HG02763 (cell line): ENCODE data around the gene SLX4IP.

Experiments used
- ATAC-seq: cut with Tn5 transposase; IDR thresholded peaks from one replicate; pipeline ENCODE4 v1.9.1; 2021; ENCODE audit warnings: mild to moderate bottlenecking, moderate library complexity; ENCODE audit not compliant: unreplicated experiment

Gene SLX4IP

DNA sequence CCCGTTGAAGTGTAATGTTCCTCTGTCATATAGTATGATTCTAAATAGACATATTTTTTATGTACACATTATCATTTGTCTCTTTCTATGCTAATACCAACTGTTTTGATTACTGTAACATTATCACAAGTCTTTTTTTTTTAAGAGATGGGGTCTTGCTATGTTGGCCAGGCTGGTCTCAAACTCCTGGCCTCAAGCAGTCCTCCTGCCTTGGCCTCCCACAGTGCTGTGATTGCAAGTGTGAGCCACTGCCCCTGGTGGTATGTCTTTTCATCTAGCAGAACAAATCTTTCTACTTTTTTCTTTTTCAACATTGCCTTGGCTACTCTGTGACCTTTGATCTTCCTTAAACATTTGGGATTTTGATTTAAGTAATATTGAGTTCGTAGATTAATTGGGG lies 57.7 kb downstream of the SLX4IP start:
- ATAC-seq, result no peak

DNA sequence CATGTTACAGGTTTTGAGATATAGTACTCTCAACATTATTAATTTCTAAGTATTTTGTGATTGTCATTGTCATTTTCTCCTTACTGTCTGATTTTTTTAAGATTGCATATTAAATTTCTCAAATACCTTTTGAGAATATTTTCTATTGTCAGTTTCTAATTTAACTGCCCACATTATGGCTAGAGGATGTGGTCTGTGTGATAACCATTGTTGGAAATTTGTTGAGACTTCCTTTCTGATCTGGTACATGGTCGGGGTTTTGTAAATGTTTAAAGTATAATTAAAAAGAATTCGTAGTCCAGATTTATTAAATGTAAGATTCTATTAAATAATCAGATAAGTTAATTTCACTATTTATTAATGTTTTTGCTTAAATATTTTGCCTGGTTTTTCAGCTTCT lies 60.1 kb downstream of the SLX4IP start:
- no peak for ATAC-seq

DNA sequence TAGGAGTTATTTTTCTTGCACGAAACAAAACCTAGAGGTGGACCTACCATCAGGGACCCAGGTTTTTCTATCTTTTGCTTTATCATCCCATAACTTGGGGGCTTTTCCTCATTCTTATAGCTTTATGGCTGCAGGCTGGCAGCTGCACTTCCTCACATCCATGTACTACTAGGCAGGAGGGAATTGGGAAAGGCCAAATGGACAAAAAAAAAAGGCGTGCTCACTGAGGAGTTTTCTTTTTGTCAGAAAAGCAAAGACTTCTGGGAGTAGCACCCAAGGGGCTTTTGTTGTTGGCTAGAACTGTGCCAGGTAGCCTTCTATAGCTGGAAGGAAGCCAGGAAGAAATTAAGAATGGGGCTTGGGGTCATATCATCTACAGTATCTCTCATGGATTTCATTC lies 61.4 kb downstream of the SLX4IP start:
- no peak for ATAC-seq

DNA sequence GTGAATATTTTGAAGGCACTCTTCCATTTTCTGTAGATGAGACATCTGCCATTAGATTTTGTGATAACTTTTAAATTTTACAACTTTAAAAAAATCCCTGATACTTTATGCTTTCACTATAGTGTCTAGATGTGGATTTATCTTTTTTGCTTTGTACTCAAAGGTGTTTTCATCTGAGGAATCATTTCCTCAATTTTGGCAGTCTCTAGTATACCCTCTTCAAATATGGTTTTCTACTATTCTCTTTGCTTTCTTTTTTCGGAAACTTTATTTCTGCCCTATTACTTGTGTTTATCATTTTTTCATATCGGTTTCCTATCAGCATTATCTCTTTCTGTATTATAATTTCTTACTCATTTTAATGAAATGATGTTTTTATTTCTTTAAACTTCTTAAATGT lies 62.2 kb downstream of the SLX4IP start:
- no peak for ATAC-seq

DNA sequence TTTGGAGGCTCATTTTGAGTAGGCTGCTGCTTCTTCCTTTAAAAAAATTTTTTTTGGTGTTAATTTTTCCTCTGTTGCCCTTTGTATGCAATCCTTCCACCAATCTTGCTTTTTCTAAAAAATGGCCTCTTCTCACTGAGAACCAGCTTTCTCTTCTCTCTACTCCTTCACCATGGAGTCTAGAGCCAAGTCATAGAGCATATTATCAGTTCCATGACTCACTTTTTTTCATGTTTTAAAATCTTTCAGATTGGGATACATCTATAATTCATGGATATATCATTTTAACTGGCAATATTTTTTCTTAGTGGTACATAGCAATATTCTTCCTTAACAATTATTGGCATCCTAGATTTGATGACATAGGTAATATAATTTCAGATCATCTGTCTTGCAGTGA lies 62.7 kb downstream of the SLX4IP start:
- no peak for ATAC-seq

DNA sequence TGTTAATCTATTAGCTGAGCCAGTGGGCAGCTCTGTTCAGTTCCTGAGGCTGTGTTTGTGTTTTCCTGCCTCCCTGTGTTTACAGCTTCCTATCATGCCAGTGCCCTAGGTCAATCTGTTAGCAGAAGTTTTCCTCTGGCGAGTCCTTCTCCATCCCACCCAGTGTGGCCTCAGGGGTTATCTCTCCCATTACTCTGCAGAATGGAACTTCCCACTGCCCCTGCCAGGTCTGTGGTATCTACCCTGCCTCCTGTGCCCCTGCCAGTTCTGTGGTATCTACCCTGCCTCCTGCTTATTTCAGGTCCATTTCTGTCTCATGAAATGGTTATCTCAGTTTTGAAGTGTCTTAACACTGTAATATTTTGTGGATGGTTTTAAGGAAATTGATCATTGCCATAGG lies 63.1 kb downstream of the SLX4IP start:
- no peak for ATAC-seq

DNA sequence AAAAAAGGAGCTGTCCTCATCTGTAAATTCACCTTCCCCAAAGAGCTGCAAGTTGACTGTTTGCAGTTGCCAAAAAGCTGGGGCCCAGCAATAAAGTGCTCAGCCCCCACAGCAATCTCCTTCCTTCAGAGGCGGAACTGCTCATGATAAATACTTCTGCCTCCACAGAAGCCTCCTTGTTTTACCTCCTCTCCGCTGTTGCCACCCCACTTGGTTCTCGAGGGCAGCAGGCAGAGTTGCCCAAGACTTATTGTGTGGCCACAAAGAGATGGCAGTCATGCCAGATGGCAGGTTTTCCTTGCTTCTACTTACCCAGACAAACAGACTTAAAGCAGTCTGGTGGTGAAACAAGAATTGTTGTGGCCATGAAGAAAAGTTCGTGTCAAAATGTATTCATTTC lies 66.3 kb downstream of the SLX4IP start:
- ATAC-seq, result no peak

DNA sequence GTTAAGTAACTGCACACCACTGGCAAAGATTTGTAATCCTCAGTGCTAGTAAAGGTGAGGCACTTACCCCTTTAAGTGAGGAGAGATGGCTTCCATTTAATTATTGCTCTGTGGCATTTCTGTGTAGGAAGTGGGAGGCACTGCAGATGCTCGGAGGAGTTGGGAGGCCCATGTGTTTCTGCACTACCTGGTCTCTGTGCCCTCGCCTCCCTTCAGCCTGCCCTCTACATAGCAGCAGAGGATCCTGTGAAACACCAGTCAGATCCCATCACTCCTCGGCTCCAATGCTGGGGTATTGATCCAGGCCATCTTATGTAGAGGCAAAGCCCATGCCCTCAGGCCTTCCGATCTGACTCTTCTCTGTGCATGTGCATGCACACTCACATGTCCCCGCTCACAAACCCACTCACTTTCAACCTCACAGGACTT lies 67.0 kb downstream of the SLX4IP start:
- no peak for ATAC-seq

DNA sequence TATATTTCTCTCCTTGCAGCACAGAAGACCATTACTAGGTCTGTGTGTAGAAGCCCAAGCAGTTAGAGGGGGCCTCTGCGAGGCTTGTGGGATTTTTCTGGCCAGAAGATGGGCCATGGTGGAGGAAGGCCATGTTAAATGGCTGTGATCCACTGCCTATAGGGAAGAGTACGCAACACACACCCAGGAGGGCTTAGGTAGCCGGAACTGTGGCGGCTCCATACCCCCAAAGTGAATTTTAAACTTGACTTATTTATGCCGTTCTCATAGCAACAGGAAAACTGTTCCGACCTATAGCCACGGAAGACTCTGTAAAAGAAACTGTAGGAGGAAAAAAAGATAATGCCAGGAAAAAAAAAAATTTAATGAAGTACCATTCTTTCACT lies 69.5 kb downstream of the SLX4IP start:
- ATAC-seq, result no peak

DNA sequence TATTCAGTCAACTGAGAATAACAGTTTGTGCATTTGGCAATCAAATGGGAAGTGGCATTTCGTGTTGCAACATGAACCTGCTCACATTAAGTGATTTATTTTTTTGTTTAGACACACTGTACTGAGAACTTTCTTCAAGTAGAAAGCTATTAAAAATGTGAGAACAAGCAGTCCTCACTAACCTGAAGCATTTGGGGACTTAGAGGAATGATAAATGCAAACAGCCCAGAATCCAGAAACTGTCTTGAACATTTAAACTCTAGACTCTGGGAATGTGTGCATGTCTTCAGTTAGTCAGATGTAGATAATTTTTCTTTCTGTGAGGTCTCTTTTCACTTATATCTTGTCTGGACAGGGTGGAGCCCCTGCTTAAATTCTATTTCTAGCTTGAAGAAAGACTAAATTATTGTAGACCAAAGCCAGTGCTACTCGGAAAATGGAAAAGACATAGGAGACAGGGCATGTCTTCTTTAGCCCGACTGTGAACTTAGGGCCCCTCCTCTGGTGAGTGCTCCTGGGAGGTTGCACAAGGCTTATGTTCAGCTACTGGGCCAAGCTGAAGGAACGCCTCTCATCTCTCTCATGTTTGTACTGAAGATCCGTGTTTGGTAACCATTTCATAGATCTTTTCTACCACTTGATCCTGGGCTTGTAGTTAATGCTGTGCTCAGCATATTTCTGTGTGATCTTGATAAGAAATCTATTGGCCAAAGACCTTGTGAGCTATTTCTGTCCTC lies 70.1 kb downstream of the SLX4IP start:
- no peak for ATAC-seq

DNA sequence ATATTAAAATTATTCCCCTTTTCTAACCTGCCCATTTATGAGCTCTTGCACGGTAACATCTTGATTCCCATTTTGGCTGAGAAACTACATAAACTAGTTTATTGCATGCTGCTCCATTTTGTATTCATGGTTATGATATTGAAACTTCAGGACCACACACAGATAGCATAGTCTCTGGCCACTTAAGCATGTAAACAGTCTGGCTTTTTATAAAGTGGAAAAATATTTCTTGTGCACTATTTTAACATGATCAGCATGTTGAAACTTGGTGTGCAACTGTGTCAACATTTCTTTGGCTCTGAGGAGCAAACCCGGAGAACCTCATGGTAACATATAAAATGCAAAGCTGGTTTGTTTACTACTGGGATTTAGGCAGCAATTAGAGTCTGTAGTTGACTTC lies 70.7 kb downstream of the SLX4IP start:
- ATAC-seq, result no peak

DNA sequence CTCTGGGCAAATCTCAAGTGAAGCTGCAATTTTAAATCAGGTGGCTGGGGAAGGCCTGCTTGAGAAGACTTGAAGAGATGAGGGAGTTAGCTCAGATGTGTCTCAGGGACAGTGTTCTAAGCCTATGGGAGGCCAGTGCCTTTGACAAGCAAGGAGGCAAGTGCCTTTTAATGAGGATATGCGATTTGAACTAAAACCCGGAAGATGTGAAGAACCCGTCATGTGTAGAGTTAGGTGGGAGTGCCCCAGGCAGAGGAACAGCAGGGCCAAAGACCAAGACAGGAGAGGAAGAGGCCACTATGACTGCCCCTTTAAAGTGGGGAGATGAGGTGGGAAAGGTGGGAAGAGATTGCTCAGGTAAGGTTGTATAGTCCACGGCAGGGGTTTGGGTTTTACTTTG lies 71.9 kb downstream of the SLX4IP start:
- ATAC-seq, result no peak

DNA sequence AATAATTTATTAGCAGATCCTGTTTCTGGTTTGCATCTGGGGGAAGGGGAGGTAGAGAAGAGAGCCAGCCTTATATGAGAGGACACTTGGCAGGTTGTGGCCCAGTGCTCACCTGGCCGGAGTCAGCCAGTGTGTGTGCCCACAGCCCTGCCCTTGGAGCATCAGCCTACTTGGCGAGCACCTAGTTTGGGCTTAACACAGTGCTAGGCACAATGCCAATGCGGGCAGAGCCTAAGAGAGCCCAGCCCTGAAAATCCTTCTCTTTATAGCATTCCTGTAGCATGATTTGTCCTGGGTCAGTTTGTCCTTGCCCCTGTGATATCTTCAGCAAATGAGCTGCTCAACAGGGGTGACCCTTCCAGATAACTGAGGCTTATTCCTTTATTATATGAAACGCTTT lies 73.0 kb downstream of the SLX4IP start:
- no peak for ATAC-seq

DNA sequence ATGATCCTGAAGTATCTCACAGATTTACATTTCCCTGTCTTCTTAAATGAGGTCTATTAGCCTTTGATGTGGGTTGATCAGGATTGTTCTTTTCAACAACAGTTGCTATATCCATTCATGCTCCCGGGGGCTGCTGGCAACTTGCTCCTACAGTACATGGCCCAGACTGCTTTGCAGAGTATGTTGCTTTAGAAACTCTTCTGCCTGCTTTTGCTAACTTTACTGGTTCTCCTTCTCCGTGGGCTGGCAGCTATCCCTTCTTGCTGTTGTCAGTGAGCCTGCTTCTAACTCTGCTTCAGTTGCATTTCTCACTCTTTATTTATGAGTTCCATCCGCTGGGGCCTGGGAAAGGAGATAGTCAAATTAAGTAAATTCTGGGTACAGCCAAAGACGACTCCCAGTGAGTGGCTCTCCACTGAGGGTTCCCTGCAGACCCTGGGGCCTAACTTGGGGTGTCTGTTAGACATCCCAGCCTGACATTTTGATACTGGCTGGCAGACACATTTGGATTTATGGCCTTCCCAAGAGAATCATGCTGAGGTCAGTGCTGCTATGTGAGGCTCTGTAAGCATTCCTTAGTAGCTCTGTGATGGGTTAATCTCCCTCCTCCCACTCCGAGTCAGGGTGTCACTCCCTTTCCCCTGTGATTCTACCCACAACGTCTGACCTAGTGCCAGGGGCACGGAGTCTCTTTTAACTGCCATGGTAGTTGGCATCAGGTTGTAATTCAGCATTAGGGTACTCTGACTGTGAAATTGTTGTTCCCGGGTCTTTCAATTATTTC lies 73.6 kb downstream of the SLX4IP start:
- no peak for ATAC-seq

DNA sequence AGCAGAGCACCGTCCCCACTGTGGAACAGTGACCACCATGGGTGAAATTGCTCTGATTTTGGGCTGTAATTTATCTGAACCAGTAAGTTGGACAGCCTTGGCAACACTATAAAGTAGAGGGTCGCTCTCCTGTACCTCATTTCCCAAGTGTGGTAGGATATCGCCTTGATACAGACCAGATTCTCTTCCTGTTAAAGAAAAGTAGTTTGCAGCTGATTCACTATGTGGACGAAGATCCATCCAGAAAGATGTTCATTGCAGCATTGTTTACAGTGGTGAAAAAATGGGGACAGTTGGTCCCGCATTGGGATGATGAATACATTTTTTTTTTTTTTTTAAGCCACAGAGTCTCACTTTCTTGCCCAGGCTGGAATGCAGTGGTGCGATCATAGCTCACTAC lies 74.3 kb downstream of the SLX4IP start:
- ATAC-seq, result no peak

DNA sequence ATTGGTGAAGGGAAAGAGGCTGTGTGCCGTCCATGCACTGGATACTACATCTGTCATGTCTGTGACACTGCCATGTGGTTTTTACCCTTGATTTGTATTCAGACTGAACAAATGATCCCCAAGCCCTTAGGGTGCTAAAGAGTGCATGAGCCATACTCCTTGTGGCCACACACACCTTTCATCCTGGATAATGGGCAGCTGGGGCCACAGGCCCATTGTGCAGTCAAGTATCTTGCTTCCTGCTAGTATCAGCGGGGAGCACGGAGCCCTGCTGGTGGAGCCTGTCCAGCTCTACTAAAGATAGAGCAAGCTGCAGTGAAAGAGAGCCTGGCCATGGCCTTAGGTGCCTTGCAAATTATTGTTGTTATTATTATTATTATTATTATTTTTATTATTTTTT lies 75.1 kb downstream of the SLX4IP start:
- ATAC-seq, result no peak

DNA sequence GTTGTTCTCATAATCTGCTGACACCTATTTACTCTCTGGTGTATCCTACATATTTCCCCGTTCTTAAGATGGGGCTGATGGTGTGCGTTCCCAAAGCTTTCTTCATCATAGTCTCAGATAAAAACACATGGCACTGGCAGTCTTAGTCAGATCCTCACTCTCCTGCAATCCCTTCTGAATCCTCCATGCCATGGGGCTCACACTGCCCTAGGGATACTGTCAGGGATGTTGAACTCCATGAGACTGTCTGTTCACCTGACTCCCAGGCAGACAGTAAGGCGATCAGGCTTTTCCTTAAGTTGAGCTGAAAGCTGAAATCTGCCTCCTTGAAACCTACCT lies 76.0 kb downstream of the SLX4IP start:
- ATAC-seq, result peak; percentile 3

DNA sequence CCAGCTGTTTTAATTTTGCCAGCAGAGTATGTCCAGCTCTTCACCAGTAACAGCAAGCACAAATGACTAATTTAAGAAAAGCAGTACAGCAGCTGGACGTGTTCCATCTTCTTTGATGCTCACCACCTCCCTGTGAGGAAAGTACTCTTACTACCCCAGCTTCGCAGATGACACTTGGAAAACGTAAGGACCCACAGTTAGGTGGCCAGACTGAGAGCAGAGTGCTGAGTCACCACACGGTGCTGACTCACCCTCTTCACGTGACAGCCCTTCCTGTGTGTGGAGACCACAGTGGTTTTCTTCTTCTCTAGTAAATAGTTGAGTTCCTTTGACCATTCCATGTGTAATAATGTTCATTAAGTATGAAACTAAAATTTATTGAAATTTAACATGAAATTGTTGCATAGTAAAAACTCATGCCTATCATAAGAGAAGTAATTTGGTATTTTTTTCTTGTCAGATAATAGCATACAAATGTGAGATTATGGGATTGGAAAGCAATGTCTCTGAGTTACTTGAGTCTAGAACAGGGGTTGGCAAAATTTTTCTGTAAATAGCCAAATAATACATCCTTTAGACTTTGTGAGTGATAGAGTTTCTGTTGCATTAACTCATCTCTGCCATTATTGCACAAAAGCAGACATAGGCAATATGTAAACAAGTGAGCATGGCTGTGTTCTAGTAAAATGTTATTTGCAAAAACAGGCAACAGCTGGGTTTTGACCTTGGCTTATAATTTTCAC lies 76.6 kb downstream of the SLX4IP start:
- peak; percentile 98 for ATAC-seq

DNA sequence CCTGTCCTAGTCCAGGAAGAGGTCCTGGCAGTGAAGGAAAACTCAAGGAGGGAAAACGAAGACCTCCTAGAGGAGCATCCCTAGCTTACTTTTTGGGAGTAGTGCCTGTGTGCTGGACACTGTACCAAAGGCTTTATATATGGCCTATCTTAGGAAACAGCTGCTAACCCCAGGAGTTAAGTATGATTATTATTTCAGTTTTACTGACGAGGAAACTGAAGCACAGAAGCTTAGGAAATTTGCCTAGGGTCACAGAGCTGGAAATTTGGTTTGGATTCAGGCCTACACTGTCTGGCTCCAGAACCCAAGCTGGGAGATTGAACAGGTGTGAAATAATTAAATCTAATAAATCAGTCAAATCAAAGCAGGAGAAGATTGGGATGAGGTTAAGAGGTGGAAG lies 78.0 kb downstream of the SLX4IP start:
- ATAC-seq, result no peak

DNA sequence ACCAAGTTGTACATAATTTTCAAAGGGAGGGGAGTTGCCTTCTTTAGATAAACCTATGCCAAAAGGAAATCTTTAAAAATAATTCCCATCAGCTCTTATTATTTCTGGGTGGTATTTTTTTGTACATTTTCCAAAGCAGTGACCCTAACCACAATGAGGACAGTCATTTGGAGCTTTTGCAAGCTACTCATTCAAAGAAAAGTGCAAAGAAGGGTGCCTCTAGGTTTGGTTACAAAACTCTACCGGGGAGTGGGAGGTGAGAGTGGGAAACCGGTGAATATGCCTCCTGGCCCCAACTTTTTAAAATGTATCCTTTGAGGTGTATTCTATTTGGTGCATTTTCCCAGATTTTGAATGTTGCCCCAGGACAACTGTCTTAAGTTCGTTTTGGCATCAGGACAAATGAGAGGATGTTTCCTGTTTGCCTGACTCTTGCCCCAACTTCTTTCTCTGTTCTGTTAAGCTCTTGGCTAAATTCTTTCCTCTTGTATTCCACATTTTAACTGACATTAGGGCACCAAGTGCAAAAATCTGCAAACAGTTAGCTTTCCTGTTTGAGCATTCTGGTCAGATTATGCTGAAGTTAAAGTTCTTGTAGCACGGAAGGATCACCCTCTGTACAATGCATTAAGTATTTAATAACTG lies 78.9 kb downstream of the SLX4IP start:
- no peak for ATAC-seq

DNA sequence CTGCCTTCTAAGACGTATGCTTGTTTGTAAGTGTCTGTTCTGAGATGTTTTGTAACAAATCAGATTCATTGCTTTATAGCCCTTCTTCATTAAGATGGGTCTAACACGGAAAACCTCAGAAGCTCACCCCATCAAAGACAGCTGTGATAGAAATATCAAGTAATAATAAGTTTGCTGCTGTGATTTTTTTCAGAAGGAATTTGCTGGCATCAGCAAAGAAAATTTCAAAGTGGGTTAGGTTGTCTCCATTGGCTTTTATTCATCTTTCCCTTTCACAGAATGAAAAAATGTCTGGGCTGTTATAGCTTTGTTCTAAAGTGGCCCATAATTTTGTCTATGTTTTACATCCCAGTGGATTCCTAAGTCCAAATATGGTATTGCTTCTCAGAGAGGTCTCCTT lies 81.4 kb downstream of the SLX4IP start:
- ATAC-seq, result no peak
